PC-3 (cell line): ENCODE results near the gene LSMEM2.

Experiments
- CTCF ChIP-seq: fragments of 300-600 bp; sonication (generic); conservative IDR thresholded peaks from 2 replicates; pipeline ENCODE4 v1.5.1; 2017; ENCODE audit warnings: antibody characterized with exemption, low read depth, mild to moderate bottlenecking, low read length
- EZH2 ChIP-seq: fragments of 300-600 bp; sonication (generic); IDR thresholded peaks from one replicate; pipeline ENCODE4 v1.6.1; 2017; ENCODE audit warnings: antibody characterized with exemption, mild to moderate bottlenecking, low read length; ENCODE audit not compliant: unreplicated experiment

GRCh38 chr3:50323092-50323600, 44.3 kb downstream of the LSMEM2 start:
- TF ChIP-seq CTCF (no peak), EZH2 (no peak)
